Testis (tissue), 2 donors: ENCODE results near the gene NEK7.

ENCODE experiments used
- CTCF ChIP-seq, 3 experiments: fragments of 450-650 bp in 2 of 3; fragments of 200-600 bp in 1 of 3; sonication (generic) in 1 of 3; IDR thresholded peaks; one replicate each; pipeline ENCODE4 v1.5.1; 2016 to 2019; ENCODE audit warnings: antibody characterized with exemption in 3 of 3, mild to moderate bottlenecking in 2 of 3, moderate library complexity in 1 of 3
- POLR2A ChIP-seq: fragments of 450-650 bp; IDR thresholded peaks from one replicate; pipeline ENCODE4 v1.6.1; 2017; ENCODE audit warnings: antibody characterized with exemption, mild to moderate bottlenecking, moderate library complexity

GRCh38 chr1:198281911-198282310 lies 125.1 kb downstream of the NEK7 start:
- TF ChIP-seq CTCF (IDR thresholded peaks at IDR 0.05) (no peak), POLR2A (no peak)
